H1 (cell line): ENCODE data around the gene UBASH3A. TPM values are rescaled to one million over a fixed set of nuclear protein-coding genes. Genes with fewer than 3 reads are reported as not detected.
"Not testable (repeated sequence)": the region's sequence is repeated elsewhere in the genome, so short reads cannot be mapped to it uniquely, and the experiment has no call there.

Source experiments
- CTCF ChIA-PET: fragments of 300-600 bp; sonication (Branson Sonifier 250); formaldehyde crosslinking; loops from one replicate; lab custom pipeline; 2021; ENCODE audit not compliant: partially characterized antibody; lab: Charles Lee
- POLR2A ChIA-PET: fragments of 300-600 bp; sonication (Branson Sonifier 250); formaldehyde crosslinking; loops from one replicate; lab custom pipeline; 2021; ENCODE audit warnings: inconsistent platforms; ENCODE audit not compliant: partially characterized antibody; lab: Charles Lee
- DNase-seq, 2 experiments: peaks; one replicate each; pipeline versions ENCODE4 v3.0.0 to v3.0.0-alpha.2; 2010 to 2022; ENCODE audit warnings: low spot score in 2 of 2, low read depth in 1 of 2, mixed read lengths in 1 of 2
- FAIRE-seq: peaks from 2 replicates; lab custom pipeline; 2011; peaks lifted over from hg19 to GRCh38; lab: Jason Lieb, UNC
- H2AFZ ChIP-seq: 2 replicates; pipeline ENCODE4 v1.8.1; 2012; ENCODE audit warnings: low read length, inconsistent platforms
- H2AK5ac ChIP-seq: 2 replicates; pipeline ENCODE4 v1.6.1; 2013; ENCODE audit warnings: low read depth, low read length
- H2BK120ac ChIP-seq: replicated peaks from 2 replicates; pipeline ENCODE3; 2013; ENCODE audit warnings: low read depth, low read length, inconsistent platforms
- H2BK12ac ChIP-seq: 2 replicates; pipeline ENCODE4 v1.6.1; 2013; ENCODE audit warnings: low read depth, low read length
- H2BK15ac ChIP-seq: 2 replicates; pipeline ENCODE4 v1.6.1; 2013; ENCODE audit warnings: low read length
- H2BK20ac ChIP-seq: 2 replicates; pipeline ENCODE4 v1.6.1; 2013; ENCODE audit warnings: low read length
- H2BK5ac ChIP-seq: 2 replicates; pipeline ENCODE4 v1.6.1; 2013; ENCODE audit warnings: low read depth, low read length
- H3K14ac ChIP-seq: 2 replicates; pipeline ENCODE4 v1.6.1; 2013; ENCODE audit warnings: inconsistent platforms; ENCODE audit not compliant: insufficient read length
- H3K18ac ChIP-seq: 2 replicates; pipeline ENCODE4 v1.6.1; 2013; ENCODE audit warnings: low read length; ENCODE audit errors: extremely low read depth
- H3K23ac ChIP-seq: 2 replicates; pipeline ENCODE4 v1.6.1; 2013; ENCODE audit warnings: inconsistent platforms; ENCODE audit not compliant: insufficient read length
- H3K23me2 ChIP-seq: 2 replicates; pipeline ENCODE4 v1.6.1; 2013; ENCODE audit warnings: low read depth, low read length
- H3K27ac ChIP-seq: 2 replicates; pipeline ENCODE4 v1.6.1; 2011; ENCODE audit warnings: low read depth, low read length, inconsistent platforms
- H3K27me3 ChIP-seq, 4 experiments: replicated peaks in 1 of 4; 1 replicate in 1 of 4; 2 replicates in 3 of 4; pipeline versions ENCODE4 v1.6.1 to v1.8.1; 2011 to 2013; ENCODE audit warnings: low read length in 3 of 4, mild to moderate bottlenecking in 3 of 4, inconsistent platforms in 2 of 4, mixed read lengths in 2 of 4, moderate library complexity in 1 of 4; ENCODE audit not compliant: control insufficient read depth in 3 of 4, insufficient read depth in 3 of 4; ENCODE audit errors: extremely low read depth in 1 of 4
- H3K36me3 ChIP-seq, 4 experiments: 2 replicates each; pipeline versions ENCODE4 v1.6.1 to v1.8.1; 2011 to 2013; ENCODE audit warnings: mild to moderate bottlenecking in 4 of 4, low read length in 3 of 4, moderate library complexity in 2 of 4, control low read depth in 1 of 4, inconsistent platforms in 1 of 4; ENCODE audit not compliant: insufficient read depth in 4 of 4, control insufficient read depth in 2 of 4
- H3K4ac ChIP-seq: replicated peaks from 2 replicates; pipeline ENCODE3; 2013; ENCODE audit warnings: low read length, low read depth, mixed read lengths, inconsistent platforms; ENCODE audit not compliant: insufficient read length
- H3K4me1 ChIP-seq, 4 experiments: replicated peaks in 1 of 4; 1 replicate in 1 of 4; 2 replicates in 3 of 4; pipeline versions ENCODE4 v1.6.1 to v1.8.1; 2011 to 2013; ENCODE audit warnings: low read length in 3 of 4, inconsistent platforms in 2 of 4, mixed read lengths in 1 of 4; ENCODE audit not compliant: insufficient read depth in 4 of 4, control insufficient read depth in 3 of 4
- H3K4me2 ChIP-seq, 2 experiments: 2 replicates each; pipeline versions ENCODE4 v1.6.1 to v1.8.1; 2011 to 2013; ENCODE audit warnings: low read depth in 2 of 2, low read length in 2 of 2, control low read depth in 1 of 2, inconsistent platforms in 1 of 2, mild to moderate bottlenecking in 1 of 2; ENCODE audit not compliant: insufficient read depth in 1 of 2
- H3K4me3 ChIP-seq, 4 experiments: fragments of 200-600, 300-600 bp in 1 of 4; sonication (generic), shearing (Covaris generic), sonication (Bioruptor Twin) in 1 of 4; 2 replicates each; pipeline versions ENCODE4 v1.5.1 to v1.8.1; 2011 to 2016; ENCODE audit warnings: low read length in 4 of 4, low read depth in 3 of 4, control low read depth in 2 of 4, inconsistent platforms in 2 of 4, mild to moderate bottlenecking in 2 of 4, mixed read lengths in 1 of 4, moderate library complexity in 1 of 4; ENCODE audit not compliant: insufficient read depth in 2 of 4; ENCODE audit errors: extremely low read depth in 1 of 4
- H3K56ac ChIP-seq: replicated peaks from 2 replicates; pipeline ENCODE3; 2013; ENCODE audit warnings: low read depth, mild to moderate bottlenecking, mixed read lengths, low read length, inconsistent platforms; ENCODE audit not compliant: insufficient read length
- H3K79me1 ChIP-seq: 2 replicates; pipeline ENCODE4 v1.6.1; 2013; ENCODE audit warnings: low read depth, low read length, control low read depth
- H3K79me2 ChIP-seq, 2 experiments: 2 replicates each; pipeline versions ENCODE4 v1.6.1 to v1.8.1; 2012 to 2013; ENCODE audit warnings: low read length in 2 of 2, mild to moderate bottlenecking in 2 of 2, inconsistent platforms in 1 of 2; ENCODE audit not compliant: insufficient read depth in 2 of 2, control insufficient read depth in 1 of 2
- H3K9ac ChIP-seq, 4 experiments: replicated peaks in 1 of 4; 1 replicate in 1 of 4; 2 replicates in 3 of 4; pipeline versions ENCODE4 v1.6.1 to v1.8.1; 2011 to 2013; ENCODE audit warnings: low read depth in 3 of 4, low read length in 3 of 4, control low read depth in 2 of 4, mild to moderate bottlenecking in 2 of 4, moderate library complexity in 2 of 4, inconsistent platforms in 1 of 4; ENCODE audit errors: extremely low read depth in 1 of 4
- H3K9me3 ChIP-seq, 2 experiments: 2 replicates each; pipeline versions ENCODE4 v1.6.1 to v1.8.1; 2012 to 2013; ENCODE audit warnings: mild to moderate bottlenecking in 2 of 2, moderate library complexity in 2 of 2, control low read depth in 1 of 2, inconsistent platforms in 1 of 2, low read depth in 1 of 2, low read length in 1 of 2, mixed read lengths in 1 of 2; ENCODE audit not compliant: insufficient read depth in 2 of 2
- H4K20me1 ChIP-seq, 2 experiments: replicated peaks in 1 of 2; 2 replicates each; pipeline versions ENCODE3 to v1.8.1; 2011 to 2013; ENCODE audit warnings: inconsistent platforms in 2 of 2, low read length in 2 of 2, mild to moderate bottlenecking in 1 of 2; ENCODE audit not compliant: insufficient read depth in 2 of 2, control insufficient read depth in 1 of 2
- H4K5ac ChIP-seq: 2 replicates; pipeline ENCODE4 v1.6.1; 2013; ENCODE audit warnings: low read length, low read depth, mixed read lengths, inconsistent platforms; ENCODE audit not compliant: insufficient read length
- H4K8ac ChIP-seq: 2 replicates; pipeline ENCODE4 v1.8.0; 2013; ENCODE audit warnings: mild to moderate bottlenecking, moderate library complexity, low read length, inconsistent platforms; ENCODE audit not compliant: insufficient read depth; ENCODE audit errors: extremely low read depth
- H4K91ac ChIP-seq: replicated peaks from 2 replicates; pipeline ENCODE3; 2013; ENCODE audit warnings: low read length, mixed read lengths, inconsistent platforms; ENCODE audit not compliant: insufficient read length
- WGBS, 2 experiments: shearing (Covaris generic) in 1 of 2; methylation state at CpG; one replicate each; pipeline versions ENCODE4 v1.1.6 to v1.1.7; 2013 to 2015; ENCODE audit warnings: low lambda C conversion rate in 2 of 2, mixed read lengths in 2 of 2, inconsistent platforms in 1 of 2, low coverage in 1 of 2, missing lambda C conversion rate in 1 of 2; ENCODE audit not compliant: insufficient replicate concordance in 2 of 2, insufficient coverage in 1 of 2, insufficient read length in 1 of 2; ENCODE audit errors: extremely low coverage in 1 of 2, missing lambda C conversion rate in 1 of 2; 5-methylcytosine and 5-hydroxymethylcytosine counted together
- polyA plus RNA-seq, 7 experiments: library from polyadenylated mRNA; depleted of rRNA in 3 of 7; stranded (reverse) in 5 of 7; unstranded in 2 of 7; fragments of >200 nt in 5 of 7; fragments of 200-250 nt in 2 of 7; gene quantifications; 1 replicate in 5 of 7; 2 replicates in 1 of 7; 4 replicates in 1 of 7; pipeline versions ENCODE4 v1.2.1 to v1.2.3, GENCODE V29; 2011 to 2013; ENCODE audit warnings: missing spikeins in 2 of 7, mixed read lengths in 2 of 7
- total RNA-seq: library from RNA; stranded (reverse); fragmentation: NEBNext Ultra II Directional; extraction: Animal tissue kit (Norgen Biotek cat#: 25700); gene quantifications from 2 replicates; pipeline ENCODE4 v1.2.1, GENCODE V29; 2021

UBASH3A gene
- total and polyA plus RNA-seq, 2 of the 8 experiments (the other 6 are each of a cell fraction or from before 2014, with no cell fraction given): not detected

- H3K23ac ChIP-seq, H3K56ac ChIP-seq, H2AFZ ChIP-seq, FAIRE-seq, H4K8ac ChIP-seq, H4K20me1 ChIP-seq, H3K36me3 ChIP-seq, H2BK120ac ChIP-seq, H3K18ac ChIP-seq, H3K4me3 ChIP-seq, H3K14ac ChIP-seq, H4K91ac ChIP-seq, H4K5ac ChIP-seq, H3K9ac ChIP-seq, H2BK12ac ChIP-seq, H3K9me3 ChIP-seq, H3K23me2 ChIP-seq, H2BK20ac ChIP-seq, H3K27ac ChIP-seq, H3K4me2 ChIP-seq, DNase-seq, POLR2A ChIA-PET, H2BK5ac ChIP-seq, H3K27me3 ChIP-seq, H3K79me2 ChIP-seq, H2AK5ac ChIP-seq, H2BK15ac ChIP-seq, H3K4ac ChIP-seq, H3K79me1 ChIP-seq: not testable (repeated sequence)
- WGBS, 2 experiments: 98% methylated on average over 4 of the region's 4 CpGs; no CpG with 5 or more reads in 1 of the 2 experiments
- CTCF ChIA-PET: interaction anchor here (1.3 to 1.6 kb wide), 2 partner anchors 44 to 66 kb away, joined by 3 read pairs; partner anchors contain the start of gene SLC37A1
- H3K4me1 ChIP-seq: peaks cover 3 to 14% (median 5%) of the 10 kb centered on the region in 4 experiments; a peak in 6 of 7 replicates
Observed at GRCh38 chr21:42469726-42470125, 66.0 kb downstream of the UBASH3A start.
